ENCODE results near the gene DIPK1A.

GRCh38 chr1:92848201-92848600 lies 113.1 kb downstream of the DIPK1A start:
- TF ChIP-seq ZNF266 (tag by site-specific recombination; IDR thresholded peaks at IDR 0.05; ENCODE audit: low read depth) (no peak), CTCF (tag by site-specific recombination; IDR thresholded peaks at IDR 0.05) (no peak), ZBTB21 (tag by site-specific recombination; IDR thresholded peaks at IDR 0.05) (no peak), ZNF549 (tag by site-specific recombination; IDR thresholded peaks at IDR 0.05) (no peak), KLF17 (tag by site-specific recombination; IDR thresholded peaks at IDR 0.05) (no peak), ZFP37 (tag by site-specific recombination; IDR thresholded peaks at IDR 0.05) (no peak), ZNF530 (tag by site-specific recombination; IDR thresholded peaks at IDR 0.05; ENCODE audit: low read depth) (no peak)

All from HEK293 (cell line).